HL-60 (cell line): ENCODE measurements around the gene GRID1.

ENCODE experiments used
- DNase-seq, 2 experiments: peaks; one replicate each; pipeline ENCODE4 v3.0.0-alpha.2; 2010 to 2020; ENCODE audit warnings: low read depth in 1 of 2, low spot score in 1 of 2
- H3K27ac ChIP-seq: fragments of 250-450 bp; sonication (Bioruptor Pico); replicated peaks from 2 replicates; pipeline ENCODE4 v1.5.1; 2020; ENCODE audit warnings: mild to moderate bottlenecking, moderate library complexity
- H3K27me3 ChIP-seq: fragments of 250-450 bp; sonication (Bioruptor Pico); 2 replicates; pipeline ENCODE4 v1.5.1; 2021; ENCODE audit warnings: mild to moderate bottlenecking, moderate library complexity; ENCODE audit not compliant: insufficient read depth, poor library complexity, severe bottlenecking
- H3K4me3 ChIP-seq: replicated peaks from 2 replicates; pipeline ENCODE4 v1.5.1; 2011; ENCODE audit warnings: mild to moderate bottlenecking, control low read depth, low read length; ENCODE audit not compliant: insufficient read depth
- GABPA ChIP-seq: IDR thresholded peaks from 2 replicates; pipeline ENCODE4 v1.6.1; 2012; ENCODE audit warnings: low read depth
- POLR2AphosphoS5 ChIP-seq: IDR thresholded peaks from 2 replicates; pipeline ENCODE4 v1.6.1; 2012; ENCODE audit warnings: low read depth
- SPI1 ChIP-seq: IDR thresholded peaks from 2 replicates; pipeline ENCODE4 v1.6.1; 2012; ENCODE audit warnings: low read depth, mild to moderate bottlenecking, borderline replicate concordance
- TF ChIP-seq, protein P1 (sequence below): IDR thresholded peaks from 2 replicates; pipeline ENCODE4 v1.6.1; 2012; ENCODE audit warnings: low read depth; ENCODE audit not compliant: insufficient replicate concordance
- TF ChIP-seq, protein P2 (sequence below): IDR thresholded peaks from one replicate; pipeline ENCODE4 v1.5.1; 2011; ENCODE audit warnings: low read length, control low read depth, inconsistent platforms; ENCODE audit not compliant: insufficient read depth

The GRID1 gene

DNA sequence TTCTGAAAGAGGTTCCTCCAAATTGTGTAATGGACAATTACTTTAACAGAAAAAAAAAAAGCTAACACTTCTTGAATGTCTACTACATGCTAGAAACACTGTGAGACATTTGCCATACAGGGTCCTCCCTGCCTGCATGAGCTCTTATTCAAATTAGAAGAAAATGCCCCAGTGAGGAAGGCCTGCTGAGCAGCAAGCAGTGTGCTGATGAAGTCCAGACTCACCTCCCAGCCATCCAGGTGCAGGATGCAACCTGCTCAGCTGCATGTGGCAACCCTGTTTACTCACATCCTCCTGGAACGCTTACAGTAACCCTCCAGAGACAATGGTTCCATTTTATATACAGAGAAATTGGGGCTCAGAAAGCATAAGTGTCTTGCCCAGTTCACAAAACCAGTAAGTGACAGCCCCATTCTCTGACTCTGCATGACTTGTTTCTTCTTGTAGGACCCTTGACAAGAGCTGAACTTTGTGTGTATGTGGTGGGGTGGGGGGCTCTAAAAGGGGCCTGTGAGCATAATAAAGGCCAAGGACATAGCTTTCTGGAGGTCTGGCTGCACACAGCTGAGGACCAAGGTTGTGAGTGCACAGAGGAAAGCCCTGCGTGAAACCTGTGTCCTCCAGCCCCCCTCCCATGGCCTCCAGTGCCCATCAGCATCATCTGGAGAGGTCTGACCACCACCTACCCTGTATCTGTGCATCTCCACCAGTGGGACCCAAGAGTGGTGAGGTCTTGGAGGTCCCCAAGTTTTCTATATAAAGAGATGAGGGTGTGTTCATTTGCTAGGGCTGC lies 387.8 kb downstream of the GRID1 start:
- H3K4me3 ChIP-seq = no peak overlapping the region
- H3K27ac ChIP-seq = no peak overlapping the region
- no peak for DNase-seq
- no peaks in the 10 kb centered on the region for H3K27me3 ChIP-seq
- TF ChIP-seq SPI1 (no peak), GABPA (no peak), POLR2AphosphoS5 (no peak)
- TF ChIP-seq, protein P1, sequence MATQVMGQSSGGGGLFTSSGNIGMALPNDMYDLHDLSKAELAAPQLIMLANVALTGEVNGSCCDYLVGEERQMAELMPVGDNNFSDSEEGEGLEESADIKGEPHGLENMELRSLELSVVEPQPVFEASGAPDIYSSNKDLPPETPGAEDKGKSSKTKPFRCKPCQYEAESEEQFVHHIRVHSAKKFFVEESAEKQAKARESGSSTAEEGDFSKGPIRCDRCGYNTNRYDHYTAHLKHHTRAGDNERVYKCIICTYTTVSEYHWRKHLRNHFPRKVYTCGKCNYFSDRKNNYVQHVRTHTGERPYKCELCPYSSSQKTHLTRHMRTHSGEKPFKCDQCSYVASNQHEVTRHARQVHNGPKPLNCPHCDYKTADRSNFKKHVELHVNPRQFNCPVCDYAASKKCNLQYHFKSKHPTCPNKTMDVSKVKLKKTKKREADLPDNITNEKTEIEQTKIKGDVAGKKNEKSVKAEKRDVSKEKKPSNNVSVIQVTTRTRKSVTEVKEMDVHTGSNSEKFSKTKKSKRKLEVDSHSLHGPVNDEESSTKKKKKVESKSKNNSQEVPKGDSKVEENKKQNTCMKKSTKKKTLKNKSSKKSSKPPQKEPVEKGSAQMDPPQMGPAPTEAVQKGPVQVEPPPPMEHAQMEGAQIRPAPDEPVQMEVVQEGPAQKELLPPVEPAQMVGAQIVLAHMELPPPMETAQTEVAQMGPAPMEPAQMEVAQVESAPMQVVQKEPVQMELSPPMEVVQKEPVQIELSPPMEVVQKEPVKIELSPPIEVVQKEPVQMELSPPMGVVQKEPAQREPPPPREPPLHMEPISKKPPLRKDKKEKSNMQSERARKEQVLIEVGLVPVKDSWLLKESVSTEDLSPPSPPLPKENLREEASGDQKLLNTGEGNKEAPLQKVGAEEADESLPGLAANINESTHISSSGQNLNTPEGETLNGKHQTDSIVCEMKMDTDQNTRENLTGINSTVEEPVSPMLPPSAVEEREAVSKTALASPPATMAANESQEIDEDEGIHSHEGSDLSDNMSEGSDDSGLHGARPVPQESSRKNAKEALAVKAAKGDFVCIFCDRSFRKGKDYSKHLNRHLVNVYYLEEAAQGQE = no peak
- TF ChIP-seq, protein P2, sequence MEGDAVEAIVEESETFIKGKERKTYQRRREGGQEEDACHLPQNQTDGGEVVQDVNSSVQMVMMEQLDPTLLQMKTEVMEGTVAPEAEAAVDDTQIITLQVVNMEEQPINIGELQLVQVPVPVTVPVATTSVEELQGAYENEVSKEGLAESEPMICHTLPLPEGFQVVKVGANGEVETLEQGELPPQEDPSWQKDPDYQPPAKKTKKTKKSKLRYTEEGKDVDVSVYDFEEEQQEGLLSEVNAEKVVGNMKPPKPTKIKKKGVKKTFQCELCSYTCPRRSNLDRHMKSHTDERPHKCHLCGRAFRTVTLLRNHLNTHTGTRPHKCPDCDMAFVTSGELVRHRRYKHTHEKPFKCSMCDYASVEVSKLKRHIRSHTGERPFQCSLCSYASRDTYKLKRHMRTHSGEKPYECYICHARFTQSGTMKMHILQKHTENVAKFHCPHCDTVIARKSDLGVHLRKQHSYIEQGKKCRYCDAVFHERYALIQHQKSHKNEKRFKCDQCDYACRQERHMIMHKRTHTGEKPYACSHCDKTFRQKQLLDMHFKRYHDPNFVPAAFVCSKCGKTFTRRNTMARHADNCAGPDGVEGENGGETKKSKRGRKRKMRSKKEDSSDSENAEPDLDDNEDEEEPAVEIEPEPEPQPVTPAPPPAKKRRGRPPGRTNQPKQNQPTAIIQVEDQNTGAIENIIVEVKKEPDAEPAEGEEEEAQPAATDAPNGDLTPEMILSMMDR = no peak

DNA sequence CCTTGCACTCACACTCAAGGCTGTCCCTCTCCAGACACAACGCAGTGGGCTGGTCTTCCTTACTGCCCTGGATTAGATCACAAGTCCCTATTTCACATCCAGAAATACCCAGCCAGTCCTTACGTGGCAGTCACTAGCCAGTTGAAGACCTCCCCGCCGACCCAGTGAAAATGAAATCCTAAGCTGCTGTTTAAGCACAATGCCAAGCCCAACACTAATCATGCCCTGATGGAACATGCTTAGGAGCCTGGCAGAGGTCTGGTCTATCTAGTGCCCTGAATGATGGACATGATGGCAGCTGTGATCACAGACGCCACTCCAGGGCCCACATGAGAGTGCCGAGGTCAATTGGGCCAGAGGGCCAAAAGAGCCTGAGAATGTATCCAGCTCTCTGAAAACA lies 389.0 kb downstream of the GRID1 start:
- H3K27ac ChIP-seq = no peak overlapping the region
- no peak overlapping the region for H3K4me3 ChIP-seq
- TF ChIP-seq GABPA (no peak), SPI1 (no peak), POLR2AphosphoS5 (no peak)
- TF ChIP-seq, protein P2 = no peak
- TF ChIP-seq, protein P1 = no peak
- H3K27me3 ChIP-seq = no peaks in the 10 kb centered on the region
- no peak for DNase-seq

DNA sequence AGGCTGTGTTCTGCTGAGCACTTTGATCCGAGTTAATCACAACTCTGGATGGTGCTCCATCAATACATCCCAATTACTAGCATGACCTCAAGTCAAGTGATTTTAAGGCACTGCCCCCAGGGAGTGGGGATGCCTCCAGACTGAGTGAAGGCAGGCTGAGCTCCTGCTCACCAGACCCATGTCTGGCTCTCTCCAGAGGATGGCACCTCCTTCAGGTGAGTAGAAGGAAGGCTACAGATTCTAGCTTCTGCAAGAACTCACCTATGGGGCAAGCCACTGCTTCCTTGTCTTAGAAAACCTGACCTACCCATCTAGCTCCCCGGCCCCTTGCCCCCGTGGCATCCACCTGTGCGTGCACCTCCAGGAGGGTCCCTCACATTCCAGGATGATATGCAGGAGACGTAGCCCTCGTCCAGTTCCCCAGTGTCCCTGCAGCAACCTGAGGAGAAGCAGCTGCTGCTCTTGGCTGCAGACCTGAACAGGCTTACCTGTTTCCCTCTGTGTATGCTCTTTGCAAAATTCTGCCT lies 390.3 kb downstream of the GRID1 start:
- H3K27ac ChIP-seq = no peak overlapping the region
- H3K27me3 ChIP-seq = no peaks in the 10 kb centered on the region
- no peak for TF ChIP-seq SPI1
- TF ChIP-seq, protein P1 = no peak
- no peak for DNase-seq
- no peak overlapping the region for H3K4me3 ChIP-seq
